ENCODE data around the gene MOCS1. TPM values are rescaled to one million over a fixed set of nuclear protein-coding genes. Genes with fewer than 3 reads are reported as not detected.

MOCS1 gene
- 15.9 and 17.5 TPM in 2 replicates for total RNA-seq
- long read RNA-seq, full-length matches to known transcripts, result 26 of 52 reads
- long read RNA-seq, partial matches to known transcripts, result 5 of 52 reads
- long read RNA-seq, other reads (novel, unspliced or antisense), result 21 of 52 reads

GRCh38 chr6:39934131-39934757 lies at the start of gene MOCS1:
TSS of gene MOCS1 (minus strand) at chr6:39934462. CDS start at chr6:39934417, 45 bp downstream.
- DNase-seq (ENCODE audit: low spot score, unreplicated experiment), result peak; percentile 58
- Mint-ChIP-seq H3K36me3 (ENCODE audit: insufficient read depth) (no peaks in the 10 kb centered on the region), H3K27ac (peak within 1 kb of the TSS; percentile 47), H3K27me3 (peaks cover 10% of the 10 kb centered on the region), H3K9me3 (ENCODE audit: low read depth) (no peaks in the 10 kb centered on the region), H3K4me1 (ENCODE audit: low read depth) (peaks cover 25% of the 10 kb centered on the region), H3K4me3 (ENCODE audit: low read depth) (peak within 1 kb of the TSS; percentile 83)
- no peak for TF ChIP-seq CTCF (IDR thresholded peaks at IDR 0.05; ENCODE audit: unreplicated experiment)

DNA sequence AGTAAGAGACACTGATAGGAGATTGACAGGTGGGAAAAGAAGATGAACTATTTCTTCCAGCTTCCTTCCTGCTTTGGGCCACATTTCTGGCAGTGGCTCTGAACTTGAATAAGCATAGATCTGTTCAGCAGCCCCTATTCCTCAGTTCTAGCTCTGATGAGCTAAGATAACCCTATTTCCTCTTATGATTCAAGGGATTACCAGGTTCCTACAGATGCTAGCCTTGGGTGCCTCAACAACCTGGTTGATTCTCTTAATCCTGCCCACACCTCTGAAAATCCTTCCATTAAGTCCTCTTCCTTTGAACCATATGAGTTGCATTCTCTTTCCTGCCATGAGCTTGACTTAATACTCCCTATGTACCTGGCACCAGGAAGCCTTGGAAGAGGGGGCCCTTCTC lies 49.8 kb upstream of the MOCS1 start:
- no peaks in the 10 kb centered on the region for H3K9me3 Mint-ChIP-seq (ENCODE audit: low read depth)
- no peaks in the 10 kb centered on the region for H3K36me3 Mint-ChIP-seq (ENCODE audit: insufficient read depth)
- H3K4me3 Mint-ChIP-seq (ENCODE audit: low read depth), result no peak overlapping the region
- no peak for TF ChIP-seq CTCF (IDR thresholded peaks at IDR 0.05; ENCODE audit: unreplicated experiment)
- peaks cover 8% of the 10 kb centered on the region for H3K27me3 Mint-ChIP-seq
- H3K4me1 Mint-ChIP-seq (ENCODE audit: low read depth), result peaks cover 4% of the 10 kb centered on the region
- no peak for DNase-seq (ENCODE audit: low spot score, unreplicated experiment)
- no peak overlapping the region for H3K27ac Mint-ChIP-seq

DNA sequence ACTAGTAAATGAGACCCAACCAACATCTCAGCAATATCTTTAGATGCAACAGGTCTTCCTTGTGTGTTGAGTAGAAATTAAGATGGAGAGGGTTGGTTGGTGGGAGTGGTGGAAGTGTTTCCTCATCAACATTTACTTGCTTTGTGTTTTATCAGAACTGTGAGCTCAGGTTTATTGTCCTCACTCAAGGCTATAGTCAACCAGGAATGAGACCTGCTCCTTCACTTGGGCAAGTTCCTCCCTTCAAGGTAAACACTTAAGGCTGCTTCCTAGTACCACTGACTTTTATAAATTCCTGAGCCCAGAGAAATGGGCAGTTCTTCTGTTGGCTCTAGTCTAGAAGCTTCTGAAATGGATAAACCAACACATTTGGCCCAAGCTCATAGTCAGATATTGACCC lies 48.9 kb upstream of the MOCS1 start:
- Mint-ChIP-seq H3K36me3 (ENCODE audit: insufficient read depth) (no peaks in the 10 kb centered on the region), H3K27me3 (peaks cover 9% of the 10 kb centered on the region), H3K4me3 (ENCODE audit: low read depth) (no peak overlapping the region), H3K4me1 (ENCODE audit: low read depth) (peaks cover 4% of the 10 kb centered on the region), H3K27ac (no peak overlapping the region), H3K9me3 (ENCODE audit: low read depth) (no peaks in the 10 kb centered on the region)
- no peak for TF ChIP-seq CTCF (IDR thresholded peaks at IDR 0.05; ENCODE audit: unreplicated experiment)
- DNase-seq (ENCODE audit: low spot score, unreplicated experiment), result no peak

GRCh38 chr6:39982720-39983119 lies 48.5 kb upstream of the MOCS1 start:
- Mint-ChIP-seq H3K9me3 (ENCODE audit: low read depth) (no peaks in the 10 kb centered on the region), H3K4me3 (ENCODE audit: low read depth) (no peak overlapping the region), H3K27me3 (peaks cover 10% of the 10 kb centered on the region), H3K27ac (no peak overlapping the region), H3K4me1 (ENCODE audit: low read depth) (peaks cover 4% of the 10 kb centered on the region), H3K36me3 (ENCODE audit: insufficient read depth) (no peaks in the 10 kb centered on the region)
- TF ChIP-seq CTCF (IDR thresholded peaks at IDR 0.05; ENCODE audit: unreplicated experiment), result no peak
- no peak for DNase-seq (ENCODE audit: low spot score, unreplicated experiment)

GRCh38 chr6:39980839-39981580 lies 46.7 kb upstream of the MOCS1 start:
- Mint-ChIP-seq H3K9me3 (ENCODE audit: low read depth) (no peaks in the 10 kb centered on the region), H3K4me1 (ENCODE audit: low read depth) (peaks cover 4% of the 10 kb centered on the region), H3K36me3 (ENCODE audit: insufficient read depth) (no peaks in the 10 kb centered on the region), H3K27me3 (peaks cover 10% of the 10 kb centered on the region), H3K4me3 (ENCODE audit: low read depth) (no peak overlapping the region), H3K27ac (no peak overlapping the region)
- TF ChIP-seq CTCF (IDR thresholded peaks at IDR 0.05; ENCODE audit: unreplicated experiment), result peak; percentile 65
- DNase-seq (ENCODE audit: low spot score, unreplicated experiment), result peak; percentile 12
